ENCODE results near the gene CIAPIN1. TPM values are rescaled to one million over a fixed set of nuclear protein-coding genes. Genes with fewer than 3 reads are reported as not detected.

Gene CIAPIN1
- total RNA-seq, 1 experiment from 2014 or later, result 82.8 TPM

DNA sequence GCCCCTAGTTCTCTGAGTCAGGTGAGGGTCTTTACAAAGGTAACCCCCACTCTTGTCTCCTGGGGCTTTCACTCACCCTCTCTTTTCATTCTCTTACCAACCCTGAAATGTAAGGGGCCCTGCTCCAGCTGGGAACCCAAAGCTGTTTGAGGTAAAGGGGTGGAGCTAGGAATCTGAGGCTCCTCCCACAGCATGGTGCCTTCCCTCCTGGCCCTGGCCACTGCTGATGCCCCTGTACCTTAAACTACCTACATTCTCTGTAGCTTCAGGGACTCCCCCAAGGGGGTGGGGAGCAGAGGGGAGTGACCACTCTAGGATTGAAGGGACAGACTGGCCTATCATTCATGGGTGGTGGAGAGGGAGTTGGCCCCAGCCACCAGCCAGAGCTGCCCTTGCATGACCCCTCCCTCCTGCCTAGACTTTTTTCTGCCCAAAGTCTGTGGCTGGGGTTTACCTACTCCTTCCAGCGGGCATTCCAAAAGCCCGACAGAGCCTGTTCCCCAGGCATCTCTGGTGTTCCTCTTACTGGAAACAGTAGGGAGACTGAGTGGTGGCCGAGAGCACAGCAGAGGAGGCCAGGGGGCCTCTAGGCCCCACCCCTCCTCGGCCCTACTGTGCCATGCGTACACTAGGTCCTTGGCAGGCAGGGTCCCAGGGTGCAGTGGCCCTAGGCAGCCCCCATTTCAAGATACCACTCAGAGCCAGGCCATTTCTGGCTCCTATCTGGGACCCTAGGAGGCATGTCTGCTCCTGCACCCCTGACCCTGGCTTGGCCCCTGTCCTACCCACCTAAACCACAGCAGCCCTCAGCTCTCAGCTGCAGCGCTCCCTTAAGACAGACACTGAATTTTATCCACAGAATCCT lies 29.6 kb upstream of the CIAPIN1 start:
- Histone ChIP-seq H3T11ph (ENCODE audit: low read length) (no peak overlapping the region), H3K9ac (ENCODE audit: extremely low read depth, insufficient read length, low read length) (no peak overlapping the region), H4K20me1 (ENCODE audit: control insufficient read depth, insufficient read depth, insufficient read length) (no peaks in the 10 kb centered on the region), H3K27ac (ENCODE audit: insufficient read length, low read depth, low read length) (no peak overlapping the region), H3K79me1 (ENCODE audit: insufficient read depth, low read depth, low read length, poor library complexity, severe bottlenecking) (no peaks in the 10 kb centered on the region), H3K79me2 (ENCODE audit: insufficient read depth, low read length) (no peaks in the 10 kb centered on the region), H2BK12ac (ENCODE audit: insufficient read length, low read depth, low read length) (no peak overlapping the region), H3K4me2 (ENCODE audit: insufficient read depth, insufficient read length, low read length) (no peak overlapping the region), H2BK15ac (ENCODE audit: low read depth, low read length) (no peak overlapping the region), H3K27me3 (ENCODE audit: insufficient read depth, low read length) (no peaks in the 10 kb centered on the region), H4K91ac (ENCODE audit: insufficient read length, low read depth, low read length) (no peak overlapping the region), H3K14ac (ENCODE audit: insufficient read depth, low read length) (no peak overlapping the region), H2AK5ac (ENCODE audit: insufficient read length, low read length) (no peak overlapping the region), H3K4ac (ENCODE audit: low read depth, low read length) (no peak overlapping the region), H4K8ac (replicated peaks; ENCODE audit: insufficient read length, low read depth, low read length) (no peak overlapping the region), H4K5ac (ENCODE audit: insufficient read length, low read depth, low read length) (no peak overlapping the region), H3K56ac (ENCODE audit: insufficient read length, low read depth, low read length) (no peak overlapping the region), H3K9me3 (ENCODE audit: control insufficient read depth, low read depth, low read length) (no peaks in the 10 kb centered on the region), H2BK120ac (ENCODE audit: low read depth, low read length, poor library complexity, severe bottlenecking) (no peak overlapping the region), H3K18ac (ENCODE audit: insufficient read length, low read depth, low read length) (no peak overlapping the region), H2BK20ac (ENCODE audit: low read depth, low read length, poor library complexity, severe bottlenecking) (no peak overlapping the region), H2BK5ac (ENCODE audit: insufficient read length, low read length) (no peak overlapping the region), H3K4me1 (ENCODE audit: insufficient read depth, low read length) (peaks cover 13% of the 10 kb centered on the region; the same call in 1 of the 2 replicates), H3K23me2 (ENCODE audit: insufficient read length, low read depth, low read length, poor library complexity, severe bottlenecking) (peaks cover 8% of the 10 kb centered on the region), H2AFZ (ENCODE audit: low read length) (no peak overlapping the region), H3K23ac (ENCODE audit: insufficient read length, low read depth, low read length) (no peak overlapping the region)
- peak; percentile 62 for DNase-seq
- peaks cover 5 to 12% (median 8%) of the 10 kb centered on the region in 3 experiments for H3K36me3 Mint-ChIP-seq (ENCODE audit: insufficient read depth in 1 of 3, low read depth in 3 of 3)
- no peaks in the 10 kb centered on the region for H3K9me3 Mint-ChIP-seq
- TF ChIP-seq, protein P1, sequence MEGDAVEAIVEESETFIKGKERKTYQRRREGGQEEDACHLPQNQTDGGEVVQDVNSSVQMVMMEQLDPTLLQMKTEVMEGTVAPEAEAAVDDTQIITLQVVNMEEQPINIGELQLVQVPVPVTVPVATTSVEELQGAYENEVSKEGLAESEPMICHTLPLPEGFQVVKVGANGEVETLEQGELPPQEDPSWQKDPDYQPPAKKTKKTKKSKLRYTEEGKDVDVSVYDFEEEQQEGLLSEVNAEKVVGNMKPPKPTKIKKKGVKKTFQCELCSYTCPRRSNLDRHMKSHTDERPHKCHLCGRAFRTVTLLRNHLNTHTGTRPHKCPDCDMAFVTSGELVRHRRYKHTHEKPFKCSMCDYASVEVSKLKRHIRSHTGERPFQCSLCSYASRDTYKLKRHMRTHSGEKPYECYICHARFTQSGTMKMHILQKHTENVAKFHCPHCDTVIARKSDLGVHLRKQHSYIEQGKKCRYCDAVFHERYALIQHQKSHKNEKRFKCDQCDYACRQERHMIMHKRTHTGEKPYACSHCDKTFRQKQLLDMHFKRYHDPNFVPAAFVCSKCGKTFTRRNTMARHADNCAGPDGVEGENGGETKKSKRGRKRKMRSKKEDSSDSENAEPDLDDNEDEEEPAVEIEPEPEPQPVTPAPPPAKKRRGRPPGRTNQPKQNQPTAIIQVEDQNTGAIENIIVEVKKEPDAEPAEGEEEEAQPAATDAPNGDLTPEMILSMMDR (conservative IDR thresholded peaks at IDR 0.05), result no peak
- peaks cover 34 to 59% of the 10 kb centered on the region in 2 experiments for H3K4me1 Mint-ChIP-seq
- peak overlapping the region in 1 of 3 experiments; percentile 54; a peak in 1 of 7 replicates for H3K27ac Mint-ChIP-seq
- H3K4me3 Mint-ChIP-seq, result peak overlapping the region in 1 of 2 experiments; percentile 63; a peak in 2 of 5 replicates
- no CpG with 5 or more reads among the region's 6 CpGs for WGBS (ENCODE audit: extremely low coverage, insufficient read length, low lambda C conversion rate)
- peaks cover 10% of the 10 kb centered on the region for H3K27me3 Mint-ChIP-seq (ENCODE audit: low read depth)

All from H9 (cell line).